Fibroblast of pulmonary artery (primary cell): ENCODE measurements around the gene CCNT1.

ENCODE experiments used
- DNase-seq: peaks from one replicate; pipeline ENCODE4 v3.0.0-alpha.2; 2010; ENCODE audit warnings: low read depth
- H3K4me3 ChIP-seq: replicated peaks from 2 replicates; pipeline ENCODE4 v1.5.1; 2011; ENCODE audit warnings: low read depth, mild to moderate bottlenecking, control low read depth, low read length, moderate library complexity
- CTCF ChIP-seq: IDR thresholded peaks from 2 replicates; pipeline ENCODE4 v1.5.1; 2011; ENCODE audit warnings: mild to moderate bottlenecking, control low read depth, low read length, inconsistent platforms; ENCODE audit errors: missing control alignments

Gene CCNT1

GRCh38 chr12:48640854-48641253 is 75.7 kb downstream of the CCNT1 start:
- H3K4me3 ChIP-seq: no peak overlapping the region
- DNase-seq: no peak
- TF ChIP-seq CTCF: no peak

GRCh38 chr12:48640428-48640827 is 76.1 kb downstream of the CCNT1 start:
- DNase-seq: no peak
- TF ChIP-seq CTCF: no peak
- no peak overlapping the region for H3K4me3 ChIP-seq
